H1 (cell line): Measurements from ENCODE around the gene NFASC.

Experiments
- CTCF ChIP-seq, 3 experiments: IDR thresholded peaks; 1 replicate in 2 of 3; 2 replicates in 1 of 3; pipeline versions ENCODE4 v1.5.1 to v1.6.1; 2011; ENCODE audit warnings: low read length in 3 of 3, mild to moderate bottlenecking in 3 of 3, inconsistent platforms in 2 of 3, low read depth in 1 of 3, moderate library complexity in 1 of 3; ENCODE audit not compliant: insufficient read depth in 1 of 3; ENCODE audit errors: control extremely low read depth in 1 of 3
- MAX ChIP-seq: IDR thresholded peaks from 2 replicates; pipeline ENCODE4 v1.6.1; 2012; ENCODE audit warnings: inconsistent platforms
- NRF1 ChIP-seq: IDR thresholded peaks from 2 replicates; pipeline ENCODE4 v1.6.1; 2011; ENCODE audit warnings: mild to moderate bottlenecking, low read depth, low read length, improper control_type of control experiment
- POLR2A ChIP-seq, 2 experiments: IDR thresholded peaks; 1 replicate in 1 of 2; 2 replicates in 1 of 2; pipeline ENCODE4 v1.6.1; 2011; ENCODE audit warnings: low read depth in 2 of 2, low read length in 2 of 2, mild to moderate bottlenecking in 2 of 2; ENCODE audit errors: control extremely low read depth in 1 of 2
- SRF ChIP-seq: IDR thresholded peaks from 2 replicates; pipeline ENCODE4 v1.6.1; 2011; ENCODE audit warnings: mild to moderate bottlenecking, low read depth, low read length, moderate library complexity
- SUZ12 ChIP-seq: fragments of 200-600 bp; sonication (generic); IDR thresholded peaks from 2 replicates; pipeline ENCODE4 v1.6.1; 2012; ENCODE audit warnings: mild to moderate bottlenecking, inconsistent platforms, low read length, moderate library complexity, mixed read lengths
- YY1 ChIP-seq: IDR thresholded peaks from 2 replicates; pipeline ENCODE4 v1.6.1; 2011; ENCODE audit warnings: low read depth, mild to moderate bottlenecking, low read length

GRCh38 chr1:204868340-204868700 is 2.3 kb upstream of the NFASC start:
- TF ChIP-seq CTCF (IDR thresholded peaks at IDR 0.05; ENCODE audit: control extremely low read depth in 1 of 3, insufficient read depth in 1 of 3, low read depth in 1 of 3, low read length in 3 of 3) (no peak), SUZ12 (no peak), MAX (no peak), POLR2A (IDR thresholded peaks at IDR 0.05; ENCODE audit: control extremely low read depth in 1 of 2, low read depth in 2 of 2, low read length in 2 of 2) (no peak), SRF (no peak), NRF1 (no peak), YY1 (no peak)
